T47D (cell line): ENCODE data around the gene FRG2.
"Not testable (repeated sequence)": the region's sequence is repeated elsewhere in the genome, so short reads cannot be mapped to it uniquely, and the experiment has no call there.

ENCODE experiments used
- DNase-seq, 2 experiments: peaks; one replicate each; pipeline versions ENCODE4 v3.0.0 to v3.0.0-alpha.2; 2011 to 2012; ENCODE audit warnings: low read depth in 1 of 2, low spot score in 1 of 2
- JUND ChIP-seq: IDR thresholded peaks from 2 replicates; pipeline ENCODE4 v1.6.1; 2012; ENCODE audit warnings: low read depth
- in situ Hi-C: cut with HindIII; loops from 2 replicates; pipeline ENCODE4 v1.10.0; 2016; ENCODE audit warnings: low sequenced_read_pairs, low pct_unique_long_range_greater_than_20kb

FRG2 gene

DNA sequence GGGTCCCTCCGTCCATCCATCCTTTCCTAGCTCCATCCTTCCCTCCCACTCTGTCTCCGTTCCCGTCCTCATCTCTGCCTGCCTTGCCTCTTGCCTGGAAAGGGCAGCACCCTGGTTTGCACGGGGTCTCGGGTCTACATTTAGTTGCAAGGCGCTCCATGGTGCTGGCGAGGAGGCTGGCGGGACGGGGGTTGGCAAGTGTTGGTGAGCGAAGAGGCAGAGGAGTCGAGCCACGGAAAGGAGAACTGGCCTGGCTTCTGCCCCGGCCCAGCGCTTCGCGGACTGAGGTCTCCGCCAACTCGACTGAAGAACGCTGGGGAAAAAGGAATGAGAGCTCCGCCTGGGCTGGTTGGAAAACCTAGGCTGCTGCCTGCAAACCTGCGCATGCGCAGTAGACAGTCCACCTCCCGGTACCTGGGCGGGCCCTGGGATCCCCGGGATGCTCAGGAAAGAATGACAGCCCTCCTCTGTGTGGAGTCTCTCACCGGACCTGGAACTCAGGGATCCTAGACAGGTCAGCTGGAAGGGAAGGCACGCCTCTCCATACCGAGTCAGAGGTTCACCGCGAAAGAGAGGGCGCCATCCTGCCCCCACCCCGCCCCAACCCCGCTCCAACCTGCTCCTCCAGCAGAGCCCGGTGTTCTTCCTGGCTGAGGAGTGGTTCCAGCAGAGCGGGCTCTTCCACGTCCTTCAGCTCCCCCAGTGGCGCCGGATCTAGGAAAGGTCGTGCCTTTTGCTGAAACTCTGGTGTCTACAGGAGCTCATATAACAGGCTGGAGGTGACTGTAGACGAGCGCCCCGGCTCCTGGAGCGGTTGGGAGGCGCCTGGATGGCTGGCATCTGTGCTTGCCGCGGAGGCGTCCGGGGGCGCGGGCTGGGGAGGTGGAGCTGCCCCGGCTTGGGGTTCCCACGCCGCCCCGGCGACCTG, 6.0 kb downstream of the FRG2 start:
- in situ Hi-C loops: no loop called here
- DNase-seq: peak; percentile 83 to 94

GRCh38 chr4:190019859-190020463, 7.1 kb downstream of the FRG2 start:
- in situ Hi-C loops, DNase-seq: not testable (repeated sequence)

More for the DNA sequence above, 6.0 kb downstream of the FRG2 start:
- no peak for TF ChIP-seq JUND

- no peak for TF ChIP-seq JUND
- in situ Hi-C loops: no loop called here
- no peak for DNase-seq
These were observed 7.8 kb downstream of the FRG2 start for GRCh38 chr4:190019023-190019858.

DNA sequence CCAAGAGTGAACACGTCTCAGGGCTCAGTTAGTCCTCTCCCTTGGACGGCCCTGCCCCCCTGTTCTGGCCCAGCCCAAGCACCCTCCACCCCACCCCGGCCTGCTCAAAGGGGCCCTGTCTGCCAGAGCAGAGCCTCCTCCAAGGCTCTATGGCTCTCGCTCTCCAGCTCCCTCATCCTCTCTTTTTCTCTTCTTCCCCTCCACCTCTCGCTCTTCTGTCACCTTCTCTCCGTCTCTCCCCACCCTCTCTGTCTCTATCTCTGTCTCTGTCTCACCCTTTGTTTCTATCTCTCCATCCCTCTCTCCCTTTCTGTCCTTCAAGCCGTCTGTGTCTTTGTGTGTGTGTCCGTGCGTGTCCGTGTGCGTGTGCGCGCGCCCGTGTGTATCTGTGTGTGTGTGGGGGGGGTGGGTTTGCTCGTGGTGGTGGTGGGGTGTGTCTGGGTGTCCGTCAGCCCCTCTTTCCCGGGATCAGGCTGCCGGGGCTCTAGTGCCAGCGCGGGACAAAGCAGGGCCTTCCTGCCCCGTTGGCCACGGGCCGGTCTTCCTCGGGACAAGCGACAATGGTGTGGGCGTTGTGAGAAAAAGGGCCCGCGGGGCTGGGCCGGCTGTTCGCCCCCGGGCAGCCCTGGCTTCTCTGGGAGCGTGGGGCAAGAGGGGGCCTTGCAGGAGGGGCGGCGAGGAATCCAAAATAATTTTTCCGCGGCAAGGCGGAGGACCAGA, 8.7 kb downstream of the FRG2 start:
- TF ChIP-seq JUND: no peak
- DNase-seq: no peak
- in situ Hi-C loops: no loop called here

DNA sequence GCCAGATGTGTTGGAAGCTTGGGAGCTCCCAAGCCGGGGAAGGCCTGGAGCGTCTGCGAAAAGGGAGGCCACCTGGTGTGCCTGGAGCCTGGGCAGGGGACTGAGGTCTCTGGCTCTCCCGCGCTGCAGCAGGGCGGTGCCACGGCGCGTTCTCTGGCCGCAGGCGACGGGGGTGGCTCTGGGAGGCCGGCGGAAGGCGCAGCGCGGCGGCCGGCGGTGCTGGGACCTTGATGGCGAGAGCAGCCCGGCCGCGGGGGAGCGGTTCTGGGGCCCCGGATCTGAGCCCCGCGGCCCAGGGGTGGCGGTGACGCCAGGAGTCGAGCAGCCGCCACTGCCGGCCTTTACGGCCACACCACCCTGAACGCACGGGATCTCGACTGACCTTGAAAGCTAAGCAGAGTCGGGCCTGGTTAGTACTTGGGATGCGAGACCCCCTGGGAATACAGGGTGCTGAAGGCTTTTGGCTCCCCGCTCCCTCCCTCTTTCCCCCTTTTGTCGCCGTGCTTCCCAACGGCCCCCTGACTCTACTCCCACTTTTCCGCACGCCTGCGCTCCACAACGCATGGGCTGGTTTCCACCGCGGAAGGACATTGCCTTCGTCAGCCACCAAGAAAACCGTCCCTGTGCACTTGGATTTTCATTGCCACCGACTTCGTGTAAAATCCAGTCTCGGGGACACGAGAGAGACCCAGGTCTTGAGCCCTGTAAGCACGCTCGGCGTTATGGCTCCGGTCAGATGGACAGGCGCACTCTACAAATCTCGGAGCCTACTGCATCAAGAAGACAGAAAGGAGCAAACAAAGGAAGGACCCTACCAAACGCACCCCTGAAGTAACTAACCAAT, 9.5 kb downstream of the FRG2 start:
- in situ Hi-C loops: no loop called here
- no peak for DNase-seq

GRCh38 chr4:190016369-190017289, 10.4 kb downstream of the FRG2 start:
- in situ Hi-C loops: no loop called here
- no peak for DNase-seq
- TF ChIP-seq JUND: no peak

More for the DNA sequence above, 9.5 kb downstream of the FRG2 start:
- no peak for TF ChIP-seq JUND

DNA sequence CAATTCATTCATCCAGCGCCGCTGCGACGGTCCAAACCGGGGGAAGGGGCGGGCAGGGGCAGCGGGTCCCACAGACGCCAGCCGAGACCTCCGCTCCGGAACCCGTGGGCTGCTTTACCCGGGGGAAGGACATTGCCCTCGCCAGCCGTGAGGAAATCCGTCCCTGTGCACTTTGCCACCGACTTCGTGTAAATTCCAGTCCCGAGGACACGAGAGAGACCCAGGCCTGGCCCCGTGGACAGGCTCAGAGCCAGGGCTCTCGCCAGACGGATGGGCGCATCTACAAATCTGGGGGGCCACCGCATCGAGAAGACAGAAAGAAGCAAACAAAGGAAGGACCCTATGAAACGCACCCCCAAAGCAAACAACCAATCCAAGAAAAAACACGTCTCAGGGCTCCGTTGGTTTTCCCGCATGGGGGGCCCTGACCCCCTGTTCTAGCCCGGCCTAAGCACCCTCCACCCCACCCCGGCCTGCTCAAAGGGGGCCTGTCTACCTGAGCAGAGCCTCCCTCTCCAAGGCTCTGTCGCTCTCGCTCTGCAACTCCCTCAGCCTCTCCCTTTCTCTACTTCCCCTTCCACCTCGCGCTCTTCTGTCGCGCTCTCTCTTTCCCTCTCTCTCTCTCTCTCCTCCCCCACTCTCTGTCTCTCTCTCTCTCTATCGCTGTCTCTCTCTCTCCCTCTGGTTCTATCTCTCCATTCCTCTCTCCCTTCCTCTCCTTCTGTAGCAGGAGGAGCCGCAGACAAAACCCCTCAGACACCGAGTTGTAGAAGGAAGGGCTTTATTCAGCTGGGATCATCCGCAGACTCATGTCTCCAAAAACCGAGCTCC, 11.3 kb downstream of the FRG2 start:
- TF ChIP-seq JUND: no peak
- no peak for DNase-seq
- in situ Hi-C loops: no loop called here

DNA sequence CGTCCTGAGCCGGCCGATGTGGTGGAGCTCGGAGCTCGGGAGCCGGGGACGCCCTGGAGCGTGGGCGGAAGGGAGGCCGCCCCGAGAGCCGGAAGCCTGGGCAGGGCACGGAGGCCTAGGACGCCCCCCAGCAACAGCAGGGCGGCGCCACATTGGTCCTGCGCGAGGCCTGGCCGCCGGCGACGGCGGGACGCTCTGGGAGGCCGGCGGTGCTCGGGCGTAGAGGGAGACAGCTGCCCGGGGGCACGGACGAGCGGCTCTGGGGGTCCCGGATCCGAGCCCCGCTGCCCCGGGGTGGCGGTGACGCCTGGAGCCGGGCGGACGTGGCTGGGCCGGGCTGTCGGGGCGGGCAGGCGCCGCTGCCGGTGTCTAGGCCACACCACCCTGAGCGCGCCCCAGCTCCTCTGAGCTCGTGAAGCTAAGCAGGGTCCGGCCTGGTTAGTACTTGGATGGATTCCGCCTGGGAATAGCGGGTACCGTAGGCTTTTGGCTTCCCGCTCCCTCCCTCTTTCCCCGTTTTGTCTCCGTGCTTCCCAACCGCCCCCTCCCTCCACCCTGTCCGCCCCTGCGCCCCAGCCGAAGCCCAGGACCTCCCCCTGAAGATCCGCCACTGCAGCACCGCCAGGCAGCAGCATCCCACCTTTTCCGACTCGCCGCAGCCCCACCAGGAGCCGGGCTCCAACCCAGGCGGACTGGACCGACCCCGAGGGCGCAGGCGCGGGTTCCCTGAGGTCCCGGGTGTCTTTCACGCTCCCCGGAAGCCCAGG, 12.1 kb downstream of the FRG2 start:
- no peak for TF ChIP-seq JUND
- in situ Hi-C loops: no loop called here
- no peak for DNase-seq

- DNase-seq, in situ Hi-C loops: not testable (repeated sequence)
These were observed 37.1 kb downstream of the FRG2 start for GRCh38 chr4:189989941-189990340.
